Stimulated activated effector memory CD8-positive, alpha-beta T cell treated with anti-CD3 and anti-CD28 coated beads, Interleukin-12 subunit alpha, Interleukin-12 subunit beta, amount 100 ng/mL, for 72 hours (primary cell): ENCODE results near the gene LRRC3C.
"Not testable (repeated sequence)": the region's sequence is repeated elsewhere in the genome, so short reads cannot be mapped to it uniquely, and the experiment has no call there.

ENCODE experiments used
- ATAC-seq: fragments of 150-1000 bp; cut with Tn5 transposase; 2 replicates; pipeline ENCODE4 v1.10.0; 2021
- DNase-seq, 2 donors: peaks; one replicate each; pipeline ENCODE4 v3.0.0; 2021 to 2022; ENCODE audit warnings: low spot score in 2 of 2
- H3K27ac Mint-ChIP-seq: one replicate; pipeline ENCODE4 v1.8.0; 2022; ENCODE audit warnings: mild to moderate bottlenecking, mixed read lengths
- H3K36me3 Mint-ChIP-seq: one replicate; pipeline ENCODE4 v1.8.0; 2022; ENCODE audit warnings: mild to moderate bottlenecking, mixed read lengths
- H3K4me1 Mint-ChIP-seq: one replicate; pipeline ENCODE4 v1.8.0; 2022; ENCODE audit warnings: mixed read lengths
- H3K4me3 Mint-ChIP-seq: one replicate; pipeline ENCODE4 v1.8.0; 2022; ENCODE audit warnings: mild to moderate bottlenecking, mixed read lengths
- H3K9me3 Mint-ChIP-seq: one replicate; pipeline ENCODE4 v1.8.0; 2022; ENCODE audit warnings: mixed read lengths

LRRC3C gene

GRCh38 chr17:39929646-39930407 is 2.3 kb downstream of the LRRC3C start:
- peaks cover 11% of the 10 kb centered on the region for H3K36me3 Mint-ChIP-seq
- H3K27ac Mint-ChIP-seq: no peak overlapping the region
- no peak overlapping the region for H3K4me3 Mint-ChIP-seq
- H3K4me1 Mint-ChIP-seq: peaks cover 36% of the 10 kb centered on the region
- H3K9me3 Mint-ChIP-seq: no peaks in the 10 kb centered on the region
- ATAC-seq: no peak
- DNase-seq: no peak

GRCh38 chr17:39933912-39934311 is 6.4 kb downstream of the LRRC3C start:
- H3K4me3 Mint-ChIP-seq: no peak overlapping the region

GRCh38 chr17:39934324-39934723 is 6.8 kb downstream of the LRRC3C start:
- no peak for DNase-seq
- Mint-ChIP-seq H3K4me1 (peaks cover 9% of the 10 kb centered on the region), H3K36me3 (no peaks in the 10 kb centered on the region), H3K9me3 (no peaks in the 10 kb centered on the region), H3K27ac (no peak overlapping the region), H3K4me3 (no peak overlapping the region)
- ATAC-seq: no peak

More at GRCh38 chr17:39933912-39934311, 6.4 kb downstream of the LRRC3C start:
- H3K9me3 Mint-ChIP-seq: no peaks in the 10 kb centered on the region
- ATAC-seq: no peak
- no peak overlapping the region for H3K27ac Mint-ChIP-seq
- DNase-seq: no peak
- peaks cover 9% of the 10 kb centered on the region for H3K4me1 Mint-ChIP-seq
- no peaks in the 10 kb centered on the region for H3K36me3 Mint-ChIP-seq

GRCh38 chr17:39935909-39936308 is 8.4 kb downstream of the LRRC3C start:
- H3K4me1 Mint-ChIP-seq: peaks cover 16% of the 10 kb centered on the region
- H3K36me3 Mint-ChIP-seq: no peaks in the 10 kb centered on the region
- no peaks in the 10 kb centered on the region for H3K9me3 Mint-ChIP-seq
- no peak for DNase-seq
- no peak overlapping the region for H3K4me3 Mint-ChIP-seq
- no peak for ATAC-seq
- H3K27ac Mint-ChIP-seq: no peak overlapping the region

- DNase-seq: no peak
- Mint-ChIP-seq H3K4me3 (no peak overlapping the region), H3K4me1 (peaks cover 22% of the 10 kb centered on the region), H3K36me3 (no peaks in the 10 kb centered on the region), H3K9me3 (no peaks in the 10 kb centered on the region), H3K27ac (no peak overlapping the region)
- no peak for ATAC-seq
These were observed 9.9 kb downstream of the LRRC3C start for GRCh38 chr17:39937447-39937846.

GRCh38 chr17:39938140-39938869 is 10.8 kb downstream of the LRRC3C start:
- Mint-ChIP-seq H3K9me3 (no peaks in the 10 kb centered on the region), H3K36me3 (no peaks in the 10 kb centered on the region), H3K27ac (no peak overlapping the region), H3K4me1 (peaks cover 22% of the 10 kb centered on the region), H3K4me3 (no peak overlapping the region)
- ATAC-seq: peak; percentile 9
- no peak for DNase-seq

GRCh38 chr17:39939106-39939505 is 11.6 kb downstream of the LRRC3C start:
- ATAC-seq: no peak
- Mint-ChIP-seq H3K9me3 (no peaks in the 10 kb centered on the region), H3K4me1 (peaks cover 22% of the 10 kb centered on the region), H3K36me3 (no peaks in the 10 kb centered on the region), H3K27ac (no peak overlapping the region), H3K4me3 (no peak overlapping the region)
- no peak for DNase-seq

GRCh38 chr17:39939588-39940419 is 12.3 kb downstream of the LRRC3C start:
- peak overlapping the region; percentile 22 for H3K4me3 Mint-ChIP-seq
- ATAC-seq (peak; percentile 98), DNase-seq (peak; percentile 26 to 64)
- peak overlapping the region; percentile 87 for H3K27ac Mint-ChIP-seq
- no peaks in the 10 kb centered on the region for H3K9me3 Mint-ChIP-seq
- no peaks in the 10 kb centered on the region for H3K36me3 Mint-ChIP-seq
- H3K4me1 Mint-ChIP-seq: peaks cover 22% of the 10 kb centered on the region

- Mint-ChIP-seq H3K36me3 (no peaks in the 10 kb centered on the region), H3K4me3 (no peak overlapping the region), H3K4me1 (peaks cover 22% of the 10 kb centered on the region), H3K27ac (no peak overlapping the region), H3K9me3 (no peaks in the 10 kb centered on the region)
- DNase-seq: no peak
- no peak for ATAC-seq
These were observed 16.3 kb downstream of the LRRC3C start for GRCh38 chr17:39943702-39944392.

- no peak for ATAC-seq
- no peak for DNase-seq
- no peak overlapping the region for H3K27ac Mint-ChIP-seq
- H3K36me3 Mint-ChIP-seq: no peaks in the 10 kb centered on the region
- H3K4me3 Mint-ChIP-seq: no peak overlapping the region
- peaks cover 17% of the 10 kb centered on the region for H3K4me1 Mint-ChIP-seq
- no peaks in the 10 kb centered on the region for H3K9me3 Mint-ChIP-seq
These were observed 16.8 kb downstream of the LRRC3C start for GRCh38 chr17:39944393-39944711.

- no peak for ATAC-seq
- H3K4me1 Mint-ChIP-seq: peaks cover under 1% of the 10 kb centered on the region
- no peaks in the 10 kb centered on the region for H3K36me3 Mint-ChIP-seq
- no peak for DNase-seq
- H3K27ac Mint-ChIP-seq: no peak overlapping the region
- H3K4me3 Mint-ChIP-seq: no peak overlapping the region
- no peaks in the 10 kb centered on the region for H3K9me3 Mint-ChIP-seq
These were observed 19.2 kb downstream of the LRRC3C start for GRCh38 chr17:39946551-39947330.

- H3K4me1 Mint-ChIP-seq: peaks cover 12% of the 10 kb centered on the region
- not testable (repeated sequence) for H3K4me3 Mint-ChIP-seq
These were observed 20.9 kb downstream of the LRRC3C start for GRCh38 chr17:39948489-39948828.

GRCh38 chr17:39949028-39949427 is 21.5 kb downstream of the LRRC3C start:
- Mint-ChIP-seq H3K27ac (peak overlapping the region; percentile 2), H3K4me3 (no peak overlapping the region), H3K36me3 (peaks cover 5% of the 10 kb centered on the region), H3K9me3 (no peaks in the 10 kb centered on the region), H3K4me1 (peaks cover 14% of the 10 kb centered on the region)
- DNase-seq: no peak
- no peak for ATAC-seq

More at GRCh38 chr17:39948489-39948828, 20.9 kb downstream of the LRRC3C start:
- not testable (repeated sequence) for H3K9me3 Mint-ChIP-seq, H3K36me3 Mint-ChIP-seq, DNase-seq, H3K27ac Mint-ChIP-seq, ATAC-seq

GRCh38 chr17:39950871-39951348 is 23.4 kb downstream of the LRRC3C start:
- DNase-seq (no peak), ATAC-seq (no peak)
- Mint-ChIP-seq H3K36me3 (peaks cover 5% of the 10 kb centered on the region), H3K27ac (no peak overlapping the region), H3K4me1 (peaks cover 14% of the 10 kb centered on the region), H3K4me3 (no peak overlapping the region), H3K9me3 (no peaks in the 10 kb centered on the region)
